IPS DF 6.9 (cell line): ENCODE measurements around the gene TSGA10IP.
A peak's percentile ranks its signal among the peaks of the same experiment; 100 is the strongest.

Experiments used
- DNase-seq: peaks from one replicate; pipeline ENCODE4 v3.0.0-alpha.2; 2013; ENCODE audit warnings: low read depth, low spot score
- H3K27ac ChIP-seq: one replicate; pipeline ENCODE4 v1.5.1; 2013; ENCODE audit warnings: low read length, control low read depth
- H3K27me3 ChIP-seq: 2 replicates; pipeline ENCODE4 v1.6.1; 2013; ENCODE audit warnings: mild to moderate bottlenecking, low read length; ENCODE audit not compliant: control insufficient read depth, insufficient read depth
- H3K36me3 ChIP-seq: 2 replicates; pipeline ENCODE4 v1.6.1; 2013; ENCODE audit warnings: low read length; ENCODE audit not compliant: control insufficient read depth, insufficient read depth
- H3K4me1 ChIP-seq: 2 replicates; pipeline ENCODE4 v1.6.1; 2013; ENCODE audit warnings: low read length; ENCODE audit not compliant: control insufficient read depth, insufficient read depth
- H3K4me3 ChIP-seq: 2 replicates; pipeline ENCODE4 v1.5.1; 2013; ENCODE audit warnings: mild to moderate bottlenecking, low read length
- H3K9me3 ChIP-seq: 2 replicates; pipeline ENCODE4 v1.6.1; 2013; ENCODE audit warnings: low read length, inconsistent platforms; ENCODE audit not compliant: control insufficient read depth, insufficient read depth
- WGBS: extraction: QIAGEN DNeasy Blood & Tissue Kit; methylation state at CpG from one replicate; pipeline ENCODE4 v1.1.7; 2013; ENCODE audit warnings: mixed read lengths, missing lambda C conversion rate; ENCODE audit not compliant: insufficient read length, insufficient coverage; 5-methylcytosine and 5-hydroxymethylcytosine counted together

TSGA10IP gene

GRCh38 chr11:65982824-65983588 lies 37.7 kb downstream of the TSGA10IP start:
- H3K36me3 ChIP-seq, result peaks cover 3% of the 10 kb centered on the region; the same call in 1 of the 2 replicates
- no CpG with 5 or more reads among the region's 22 CpGs for WGBS
- no peak for DNase-seq
- H3K27me3 ChIP-seq, result no peaks in the 10 kb centered on the region
- no peak overlapping the region for H3K27ac ChIP-seq
- H3K9me3 ChIP-seq, result no peaks in the 10 kb centered on the region
- no peak overlapping the region for H3K4me3 ChIP-seq
- no peaks in the 10 kb centered on the region for H3K4me1 ChIP-seq

DNA sequence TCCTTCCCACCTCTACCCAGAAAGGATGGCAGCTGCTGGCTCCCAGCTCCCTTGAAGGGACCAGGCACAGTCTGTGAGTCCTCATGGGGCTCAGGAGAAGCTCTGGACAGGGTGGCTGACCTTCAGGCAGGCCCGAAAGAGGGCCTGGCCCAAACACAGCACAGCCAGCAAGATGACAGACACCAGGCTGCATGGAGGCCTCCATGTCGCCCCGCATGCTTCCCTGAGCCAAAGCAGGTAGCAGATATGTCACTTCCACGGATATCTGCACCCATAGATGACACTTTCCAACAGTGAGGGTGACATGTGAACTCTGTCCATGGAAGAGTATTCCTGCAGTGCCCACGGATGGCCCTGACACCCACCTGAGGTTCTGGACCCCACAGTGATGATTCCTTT lies 38.3 kb downstream of the TSGA10IP start:
- H3K4me1 ChIP-seq, result no peaks in the 10 kb centered on the region
- no peaks in the 10 kb centered on the region for H3K36me3 ChIP-seq
- no peak overlapping the region for H3K27ac ChIP-seq
- H3K27me3 ChIP-seq, result no peaks in the 10 kb centered on the region; the same call in 1 of the 2 replicates
- DNase-seq, result no peak
- no peaks in the 10 kb centered on the region for H3K9me3 ChIP-seq
- WGBS, result no CpG with 5 or more reads among the region's 5 CpGs
- H3K4me3 ChIP-seq, result no peak overlapping the region

DNA sequence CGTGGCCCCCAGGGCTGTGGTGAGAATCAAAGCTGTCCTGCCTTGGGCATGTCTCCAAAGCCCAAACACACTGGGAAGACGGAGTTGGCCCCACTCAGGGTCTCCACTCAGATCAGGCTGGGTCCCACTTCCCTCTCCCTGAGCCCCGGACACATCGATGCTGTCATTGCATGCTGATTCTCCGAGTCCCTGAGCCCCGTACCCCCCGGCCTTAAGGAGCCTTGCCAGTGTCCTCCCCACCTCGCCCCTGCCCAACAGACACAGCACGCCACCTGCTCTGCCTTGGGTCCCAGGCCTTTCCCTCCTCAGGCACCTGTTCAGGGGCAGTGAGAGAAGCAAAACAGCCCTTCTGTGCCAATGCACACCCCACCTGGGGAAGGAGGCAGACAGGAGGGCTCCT lies 42.1 kb downstream of the TSGA10IP start:
- Histone ChIP-seq H3K27ac (no peak overlapping the region), H3K27me3 (no peaks in the 10 kb centered on the region; the same call in 1 of the 2 replicates), H3K4me3 (no peak overlapping the region), H3K36me3 (no peaks in the 10 kb centered on the region), H3K4me1 (no peaks in the 10 kb centered on the region), H3K9me3 (no peaks in the 10 kb centered on the region)
- WGBS, result no CpG with 5 or more reads among the region's 9 CpGs
- DNase-seq, result no peak

GRCh38 chr11:65988791-65989592 lies 43.7 kb downstream of the TSGA10IP start:
- Histone ChIP-seq H3K36me3 (no peaks in the 10 kb centered on the region), H3K4me1 (no peaks in the 10 kb centered on the region), H3K27me3 (no peaks in the 10 kb centered on the region; the same call in 1 of the 2 replicates), H3K27ac (no peak overlapping the region), H3K9me3 (no peaks in the 10 kb centered on the region), H3K4me3 (no peak overlapping the region)
- no CpG with 5 or more reads among the region's 10 CpGs for WGBS
- DNase-seq, result peak; percentile 93

DNA sequence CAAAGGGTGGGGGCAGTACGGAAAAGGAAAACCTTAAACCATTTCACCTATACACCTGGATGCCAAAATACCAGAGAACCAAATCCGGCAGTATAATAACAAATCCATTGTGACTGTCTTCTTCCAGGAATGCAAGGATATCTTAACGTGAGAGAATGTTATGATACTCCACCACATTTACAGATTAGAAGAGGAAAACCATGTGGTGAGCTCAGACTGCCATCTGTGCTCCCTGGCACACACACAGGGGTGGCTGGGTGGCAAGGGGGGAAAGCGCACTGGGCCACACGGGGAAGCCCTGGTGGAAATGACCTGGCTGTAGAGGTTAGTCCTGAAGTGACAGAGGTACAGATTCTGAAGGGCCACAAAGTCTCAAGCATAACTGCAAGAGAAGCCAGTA lies 46.8 kb downstream of the TSGA10IP start:
- H3K36me3 ChIP-seq, result no peaks in the 10 kb centered on the region
- no peak overlapping the region for H3K4me3 ChIP-seq
- H3K27me3 ChIP-seq, result no peaks in the 10 kb centered on the region; the same call in 1 of the 2 replicates
- no peak overlapping the region for H3K27ac ChIP-seq
- H3K9me3 ChIP-seq, result no peaks in the 10 kb centered on the region
- DNase-seq, result no peak
- WGBS, result no CpG with 5 or more reads among the region's 5 CpGs
- no peaks in the 10 kb centered on the region for H3K4me1 ChIP-seq

GRCh38 chr11:65997286-65997685 lies 52.0 kb downstream of the TSGA10IP start:
- Histone ChIP-seq H3K4me3 (no peak overlapping the region), H3K27ac (no peak overlapping the region), H3K4me1 (no peaks in the 10 kb centered on the region), H3K9me3 (no peaks in the 10 kb centered on the region), H3K36me3 (peaks cover 24% of the 10 kb centered on the region; the same call in 1 of the 2 replicates), H3K27me3 (no peaks in the 10 kb centered on the region)
- no CpG with 5 or more reads among the region's 2 CpGs for WGBS
- no peak for DNase-seq

- no peaks in the 10 kb centered on the region for H3K9me3 ChIP-seq
- no peaks in the 10 kb centered on the region for H3K27me3 ChIP-seq
- peak within 1 kb of the TSS; percentile 94 for H3K4me3 ChIP-seq
- no peak within 1 kb of the TSS for H3K27ac ChIP-seq
- peaks cover 30% of the 10 kb centered on the region; the same call in 1 of the 2 replicates for H3K36me3 ChIP-seq
- peak; percentile 93 for DNase-seq
- no CpG with 5 or more reads among the region's 55 CpGs for WGBS
- H3K4me1 ChIP-seq, result no peaks in the 10 kb centered on the region
Measured at GRCh38 chr11:66001942-66002647, 56.8 kb downstream of the TSGA10IP start, which contains the start of the genes BANF1 and EIF1AD. TSS of gene BANF1 (plus strand) at chr11:66002503. CDS start at chr11:66003251, 748 bp downstream. TSS of gene EIF1AD (minus strand) at chr11:66002157. CDS start at chr11:66000389, 1,768 bp downstream.

- no peaks in the 10 kb centered on the region for H3K4me1 ChIP-seq
- no peaks in the 10 kb centered on the region for H3K27me3 ChIP-seq
- peak overlapping the region; percentile 94 for H3K4me3 ChIP-seq
- no peak overlapping the region for H3K27ac ChIP-seq
- H3K36me3 ChIP-seq, result peaks cover 24% of the 10 kb centered on the region; the same call in 1 of the 2 replicates
- no peak for DNase-seq
- no CpG with 5 or more reads among the region's 40 CpGs for WGBS
- no peaks in the 10 kb centered on the region for H3K9me3 ChIP-seq
Measured at GRCh38 chr11:66002648-66003225, 57.5 kb downstream of the TSGA10IP start.

- DNase-seq, result no peak
- Histone ChIP-seq H3K36me3 (peaks cover 20% of the 10 kb centered on the region; the same call in 1 of the 2 replicates), H3K9me3 (no peaks in the 10 kb centered on the region)
Measured at GRCh38 chr11:66003291-66003690, 58.0 kb downstream of the TSGA10IP start.

More at GRCh38 chr11:66003291-66003690, 58.0 kb downstream of the TSGA10IP start:
- WGBS, result no CpG with 5 or more reads among the region's 6 CpGs
- peak overlapping the region; percentile 94; the same call in 1 of the 2 replicates for H3K4me3 ChIP-seq
- H3K27me3 ChIP-seq, result no peaks in the 10 kb centered on the region
- H3K27ac ChIP-seq, result no peak overlapping the region
- H3K4me1 ChIP-seq, result no peaks in the 10 kb centered on the region
